ENCODE measurements around the gene C2.

C2 gene

GRCh38 chr6:31927242-31927862 is at the start of gene C2:
TSS of gene C2 (plus strand) at chr6:31927717. CDS start at chr6:31927753, 36 bp downstream.
- no peak for DNase-seq

GRCh38 chr6:31878222-31878621 is 49.3 kb upstream of the C2 start:
- DNase-seq: no peak

- DNase-seq: no peak
Observed at GRCh38 chr6:31878726-31879125, 48.8 kb upstream of the C2 start, which contains the start of gene SLC44A4. TSS of gene SLC44A4 (minus strand) at chr6:31878997. CDS start at chr6:31878980, 17 bp downstream.

- DNase-seq: no peak
Observed at GRCh38 chr6:31879143-31879542, 48.4 kb upstream of the C2 start.

- DNase-seq: no peak
Observed at GRCh38 chr6:31879901-31880300, 47.6 kb upstream of the C2 start.

GRCh38 chr6:31880616-31881015 is 46.9 kb upstream of the C2 start:
- no peak for DNase-seq

- DNase-seq: no peak
Observed at GRCh38 chr6:31881136-31881859, 46.2 kb upstream of the C2 start.

GRCh38 chr6:31882344-31882743 is 45.2 kb upstream of the C2 start:
- no peak for DNase-seq

- DNase-seq: no peak
Observed at GRCh38 chr6:31883676-31884075, 43.8 kb upstream of the C2 start.

- DNase-seq: no peak
Observed at GRCh38 chr6:31884528-31885035, 42.9 kb upstream of the C2 start.

- DNase-seq: no peak
Observed at GRCh38 chr6:31886541-31886991, 41.0 kb upstream of the C2 start.

GRCh38 chr6:31887173-31888007 is 40.1 kb upstream of the C2 start:
- no peak for DNase-seq

GRCh38 chr6:31888276-31889258 is 39.0 kb upstream of the C2 start:
- no peak for DNase-seq

GRCh38 chr6:31889331-31889972 is 38.1 kb upstream of the C2 start:
- DNase-seq: no peak

- no peak for DNase-seq
Observed at GRCh38 chr6:31892821-31893220, 34.7 kb upstream of the C2 start.

GRCh38 chr6:31896493-31896855 is 31.0 kb upstream of the C2 start:
- no peak for DNase-seq

GRCh38 chr6:31896856-31897611 is 30.5 kb upstream of the C2 start:
- DNase-seq: no peak

GRCh38 chr6:31897612-31898382 is 29.7 kb upstream of the C2 start, which contains the start of gene EHMT2:
TSS of gene EHMT2 (minus strand) at chr6:31897698. CDS start at chr6:31897677, 21 bp downstream.
- peak; percentile 26 for DNase-seq

- DNase-seq: no peak
Observed at GRCh38 chr6:31898383-31899011, 29.0 kb upstream of the C2 start.
